Measurements from ENCODE around the gene TBL1X. TPM values are rescaled to one million over a fixed set of nuclear protein-coding genes. Genes with fewer than 3 reads are reported as not detected.
A peak's percentile ranks its signal among the peaks of the same experiment; 100 is the strongest.

The TBL1X gene
- total RNA-seq, 6 experiments from 2014 or later, result 34.4 to 53.2 (median 44.9) TPM

DNA sequence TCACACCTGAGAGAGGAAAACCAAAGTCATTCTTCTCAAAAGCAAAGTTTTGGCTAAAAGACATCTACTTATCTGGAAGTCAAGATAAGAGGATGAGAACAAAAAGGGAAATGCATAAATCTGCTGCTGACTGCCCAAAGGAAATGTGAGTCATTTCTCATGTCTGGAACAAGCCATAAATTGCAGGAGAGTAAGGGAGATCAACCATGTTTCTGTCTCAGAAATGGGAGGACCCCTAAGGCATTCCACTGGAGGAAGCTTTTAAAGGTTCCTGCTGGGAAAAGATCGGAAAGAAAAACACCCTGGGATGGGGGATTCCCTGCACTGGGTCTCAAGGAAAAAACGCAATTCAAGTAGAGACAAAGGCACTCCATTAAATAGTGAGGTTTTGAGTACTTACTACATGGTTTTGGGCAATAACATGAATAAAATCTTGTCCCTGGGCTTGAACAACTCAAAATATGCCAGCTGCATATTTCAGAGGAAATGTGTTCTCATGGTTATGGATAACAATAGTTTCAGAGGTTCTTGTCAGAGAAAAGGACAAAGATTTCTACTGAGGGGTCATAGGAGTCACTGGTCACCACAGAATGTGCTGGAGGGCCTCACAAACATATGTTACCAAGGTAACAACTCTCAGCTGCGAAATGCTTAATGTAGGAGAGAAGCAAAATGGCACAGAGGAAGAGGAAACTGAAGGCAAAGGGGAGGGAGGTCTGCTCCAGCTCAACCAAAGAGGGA lies 281.5 kb downstream of the TBL1X start:
- Mint-ChIP-seq H3K9me3 (no peaks in the 10 kb centered on the region), H3K4me3 (peak overlapping the region; percentile 15; the same call in 1 of the 2 replicates), H3K27me3 (ENCODE audit: insufficient read depth) (peaks cover 6% of the 10 kb centered on the region; the same call in 1 of the 2 replicates), H3K4me1 (ENCODE audit: low read depth) (peaks cover 19% of the 10 kb centered on the region), H3K36me3 (ENCODE audit: low read depth) (no peaks in the 10 kb centered on the region; the same call in 1 of the 2 replicates), H3K27ac (peak overlapping the region; percentile 91)
- DNase-seq, result peak; percentile 34
- TF ChIP-seq, protein P1, sequence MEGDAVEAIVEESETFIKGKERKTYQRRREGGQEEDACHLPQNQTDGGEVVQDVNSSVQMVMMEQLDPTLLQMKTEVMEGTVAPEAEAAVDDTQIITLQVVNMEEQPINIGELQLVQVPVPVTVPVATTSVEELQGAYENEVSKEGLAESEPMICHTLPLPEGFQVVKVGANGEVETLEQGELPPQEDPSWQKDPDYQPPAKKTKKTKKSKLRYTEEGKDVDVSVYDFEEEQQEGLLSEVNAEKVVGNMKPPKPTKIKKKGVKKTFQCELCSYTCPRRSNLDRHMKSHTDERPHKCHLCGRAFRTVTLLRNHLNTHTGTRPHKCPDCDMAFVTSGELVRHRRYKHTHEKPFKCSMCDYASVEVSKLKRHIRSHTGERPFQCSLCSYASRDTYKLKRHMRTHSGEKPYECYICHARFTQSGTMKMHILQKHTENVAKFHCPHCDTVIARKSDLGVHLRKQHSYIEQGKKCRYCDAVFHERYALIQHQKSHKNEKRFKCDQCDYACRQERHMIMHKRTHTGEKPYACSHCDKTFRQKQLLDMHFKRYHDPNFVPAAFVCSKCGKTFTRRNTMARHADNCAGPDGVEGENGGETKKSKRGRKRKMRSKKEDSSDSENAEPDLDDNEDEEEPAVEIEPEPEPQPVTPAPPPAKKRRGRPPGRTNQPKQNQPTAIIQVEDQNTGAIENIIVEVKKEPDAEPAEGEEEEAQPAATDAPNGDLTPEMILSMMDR (IDR thresholded peaks at IDR 0.05), result no peak

DNA sequence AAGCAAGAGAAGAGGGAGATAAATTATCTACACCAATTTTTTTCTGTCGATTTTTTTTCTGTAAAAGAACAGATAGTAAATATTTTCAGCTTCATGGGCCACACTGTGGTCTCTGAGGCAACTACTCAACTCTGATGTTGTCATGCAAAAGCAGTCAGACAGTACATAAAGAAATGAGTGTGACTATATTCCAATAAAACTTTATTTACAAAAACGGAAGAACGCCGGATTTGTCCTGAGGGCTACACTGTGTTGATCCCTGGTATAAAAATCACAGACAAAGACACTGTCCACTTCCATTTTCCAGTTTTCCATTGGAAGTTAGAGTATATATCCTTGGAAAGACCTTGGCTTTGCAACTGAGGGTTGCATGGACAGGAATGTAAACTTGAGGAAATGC lies 282.8 kb downstream of the TBL1X start:
- H3K27ac Mint-ChIP-seq, result no peak overlapping the region
- peaks cover 19% of the 10 kb centered on the region for H3K4me1 Mint-ChIP-seq (ENCODE audit: low read depth)
- H3K36me3 Mint-ChIP-seq (ENCODE audit: low read depth), result no peaks in the 10 kb centered on the region; the same call in 1 of the 2 replicates
- no peak for DNase-seq
- H3K27me3 Mint-ChIP-seq (ENCODE audit: insufficient read depth), result peaks cover 8% of the 10 kb centered on the region
- TF ChIP-seq, protein P1 (IDR thresholded peaks at IDR 0.05), result no peak
- H3K4me3 Mint-ChIP-seq, result no peak overlapping the region
- H3K9me3 Mint-ChIP-seq, result no peaks in the 10 kb centered on the region

DNA sequence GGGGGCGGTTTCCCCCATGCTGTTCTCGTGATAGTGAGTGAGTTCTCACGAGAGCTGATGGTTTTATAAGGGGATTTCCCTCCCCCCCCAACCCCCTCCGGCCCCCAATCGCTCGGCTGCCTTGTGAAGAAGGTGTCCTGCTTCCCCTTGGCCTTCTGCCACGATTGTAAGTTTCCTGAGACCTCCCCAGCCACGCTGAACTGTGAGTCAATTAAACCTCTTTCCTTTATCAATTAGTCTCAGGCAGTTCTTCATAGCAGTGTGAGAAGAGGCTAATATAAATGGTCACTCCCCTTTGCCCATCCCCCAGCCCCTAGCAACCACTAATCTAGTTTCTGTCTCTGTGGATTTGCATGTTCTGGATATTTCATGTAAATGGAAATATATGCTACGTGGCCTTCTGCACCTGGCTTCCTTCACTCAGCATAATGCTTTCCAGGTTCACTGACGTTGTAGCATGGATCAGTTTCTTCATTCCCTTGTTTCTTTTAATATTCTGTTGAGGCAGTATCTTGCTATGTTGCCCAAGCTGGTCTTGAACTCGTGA lies 284.4 kb downstream of the TBL1X start:
- no peak for DNase-seq

DNA sequence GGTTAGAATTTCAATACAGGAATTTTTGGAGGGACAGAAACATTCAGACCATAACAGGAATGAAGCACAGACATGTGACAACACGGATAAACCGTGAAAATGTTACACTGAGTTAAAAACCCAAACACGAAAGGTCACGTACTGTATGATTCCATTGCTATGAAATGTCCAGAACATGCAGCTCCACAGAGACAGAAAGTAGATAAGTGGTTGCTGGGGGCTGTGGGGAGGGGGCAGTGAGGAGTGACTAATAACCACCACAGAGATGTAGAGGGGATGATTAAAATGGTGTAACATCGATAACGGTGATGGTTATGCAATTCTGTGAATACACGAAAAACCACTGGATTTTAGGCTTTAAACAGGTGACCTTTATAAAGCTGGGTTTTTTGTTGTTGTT lies 292.5 kb downstream of the TBL1X start:
- no peaks in the 10 kb centered on the region for H3K4me1 Mint-ChIP-seq (ENCODE audit: low read depth)
- H3K4me3 Mint-ChIP-seq, result no peak overlapping the region
- H3K9me3 Mint-ChIP-seq, result no peaks in the 10 kb centered on the region
- peaks cover 13% of the 10 kb centered on the region for H3K27me3 Mint-ChIP-seq (ENCODE audit: insufficient read depth)
- TF ChIP-seq, protein P1 (IDR thresholded peaks at IDR 0.05), result no peak
- H3K27ac Mint-ChIP-seq, result no peak overlapping the region
- DNase-seq, result no peak
- H3K36me3 Mint-ChIP-seq (ENCODE audit: low read depth), result no peaks in the 10 kb centered on the region

More for the DNA sequence above, 284.4 kb downstream of the TBL1X start:
- H3K4me1 Mint-ChIP-seq (ENCODE audit: low read depth), result peaks cover 19% of the 10 kb centered on the region
- TF ChIP-seq, protein P1 (IDR thresholded peaks at IDR 0.05), result no peak
- no peaks in the 10 kb centered on the region; the same call in 1 of the 2 replicates for H3K36me3 Mint-ChIP-seq (ENCODE audit: low read depth)
- no peak overlapping the region for H3K27ac Mint-ChIP-seq
- H3K9me3 Mint-ChIP-seq, result no peaks in the 10 kb centered on the region
- H3K4me3 Mint-ChIP-seq, result no peak overlapping the region
- H3K27me3 Mint-ChIP-seq (ENCODE audit: insufficient read depth), result peaks cover 14% of the 10 kb centered on the region

DNA sequence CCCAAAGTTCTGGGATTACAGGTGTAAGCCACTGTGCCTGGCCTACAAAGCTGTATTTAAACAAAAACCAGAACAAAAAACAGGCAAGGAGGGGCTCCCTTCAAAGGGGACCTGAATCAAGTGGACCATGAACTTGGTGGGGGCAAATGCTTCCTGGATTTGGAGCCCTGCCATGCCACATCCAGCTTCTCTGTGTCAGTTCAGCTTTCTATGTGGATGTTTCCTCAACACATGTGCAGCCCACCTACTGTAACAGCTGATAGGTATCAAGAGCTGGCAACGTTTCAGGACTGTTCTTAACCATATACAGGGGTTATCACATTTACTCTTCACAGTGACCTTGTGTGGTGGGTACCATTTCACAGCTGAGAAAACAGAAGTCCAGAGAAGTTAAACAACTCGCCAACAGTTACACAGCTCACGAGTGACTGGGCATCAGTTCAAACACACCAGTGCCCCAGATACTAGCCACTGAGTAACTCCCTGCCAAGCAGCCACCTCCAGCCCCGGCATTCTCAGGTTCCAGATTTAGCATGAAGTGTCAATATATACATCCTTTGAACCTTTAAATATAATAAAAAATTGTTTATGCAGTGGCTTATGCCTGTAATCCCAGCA lies 293.3 kb downstream of the TBL1X start:
- TF ChIP-seq, protein P1 (IDR thresholded peaks at IDR 0.05), result no peak
- Mint-ChIP-seq H3K4me3 (no peak overlapping the region), H3K9me3 (no peaks in the 10 kb centered on the region), H3K27ac (no peak overlapping the region), H3K36me3 (ENCODE audit: low read depth) (no peaks in the 10 kb centered on the region), H3K27me3 (ENCODE audit: insufficient read depth) (peaks cover 8% of the 10 kb centered on the region), H3K4me1 (ENCODE audit: low read depth) (no peaks in the 10 kb centered on the region)
- DNase-seq, result no peak
